ENCODE data around the gene LRP1-AS. TPM values are rescaled to one million over a fixed set of nuclear protein-coding genes. Genes with fewer than 3 reads are reported as not detected.

LRP1-AS gene
- total RNA-seq, 2 experiments from 2014 or later: not detected

GRCh38 chr12:57098546-57098945 is 48.9 kb downstream of the LRP1-AS start:
- TF ChIP-seq CTCF (IDR thresholded peaks at IDR 0.05): no peak
- H3K27ac Mint-ChIP-seq: peak overlapping the region; percentile 79
- DNase-seq: no peak
- H3K27me3 Mint-ChIP-seq: no peaks in the 10 kb centered on the region
- H3K36me3 Mint-ChIP-seq (ENCODE audit: low read depth): peaks cover 60% of the 10 kb centered on the region
- intact Hi-C loops (cut with micrococcal nuclease): no loop called here
- peaks cover 68% of the 10 kb centered on the region for H3K4me1 Mint-ChIP-seq (ENCODE audit: low read depth)
- H3K9me3 Mint-ChIP-seq: no peaks in the 10 kb centered on the region
- ATAC-seq: no peak
- no peak overlapping the region for H3K4me3 Mint-ChIP-seq
- POLR2A ChIA-PET: interaction anchor here (0.9 to 18.7 kb wide), 8 partner anchors 3 to 358 kb away, joined by 3 to 417 read pairs (median 6); partner anchors contain the start of genes LRP1, NAB2, NEMP1 and STAT6
- CTCF ChIA-PET: interaction anchor here (1.1 to 12.4 kb wide), 8 partner anchors 8 to 112 kb away, joined by 3 to 193 read pairs (median 10); partner anchors contain the start of gene STAT6

- ChIA-PET POLR2A (interaction anchor here (2.0 to 18.7 kb wide), 5 partner anchors 2 to 32 kb away, joined by 6 to 417 read pairs (median 155); partner anchors contain the start of genes NAB2, NEMP1 and STAT6), CTCF (interaction anchor here (1.1 to 12.4 kb wide), 5 partner anchors 11 to 116 kb away, joined by 3 to 193 read pairs (median 7); partner anchors contain the start of gene STAT6)
- ATAC-seq (no peak), DNase-seq (no peak)
- H3K4me1 Mint-ChIP-seq (ENCODE audit: low read depth): peaks cover 72% of the 10 kb centered on the region
- H3K27ac Mint-ChIP-seq: peak overlapping the region; percentile 92
- peaks cover 66% of the 10 kb centered on the region for H3K36me3 Mint-ChIP-seq (ENCODE audit: low read depth)
- no peak for TF ChIP-seq CTCF (IDR thresholded peaks at IDR 0.05)
- intact Hi-C loops (cut with micrococcal nuclease): no loop called here
- no peaks in the 10 kb centered on the region for H3K27me3 Mint-ChIP-seq
- H3K9me3 Mint-ChIP-seq: no peaks in the 10 kb centered on the region
- H3K4me3 Mint-ChIP-seq: no peak overlapping the region
These were observed 49.9 kb downstream of the LRP1-AS start for GRCh38 chr12:57097554-57097835.

- no peak for DNase-seq
- no peak for TF ChIP-seq CTCF (IDR thresholded peaks at IDR 0.05)
- no peaks in the 10 kb centered on the region for H3K9me3 Mint-ChIP-seq
- H3K36me3 Mint-ChIP-seq (ENCODE audit: low read depth): peaks cover 66% of the 10 kb centered on the region
- intact Hi-C loops (cut with micrococcal nuclease): no loop called here
- POLR2A ChIA-PET: interaction anchor here (1.0 to 18.7 kb wide), 5 partner anchors 2 to 34 kb away, joined by 4 to 417 read pairs (median 155); partner anchors contain the start of genes NAB2, NEMP1 and STAT6
- no peak for ATAC-seq
- peak overlapping the region; percentile 92 for H3K27ac Mint-ChIP-seq
- H3K4me3 Mint-ChIP-seq: no peak overlapping the region
- no peaks in the 10 kb centered on the region for H3K27me3 Mint-ChIP-seq
- CTCF ChIA-PET: interaction anchor here (1.1 to 12.4 kb wide), 4 partner anchors 11 to 117 kb away, joined by 3 to 193 read pairs (median 85); partner anchors contain the start of gene STAT6
- peaks cover 72% of the 10 kb centered on the region for H3K4me1 Mint-ChIP-seq (ENCODE audit: low read depth)
These were observed 50.5 kb downstream of the LRP1-AS start for GRCh38 chr12:57096748-57097553.

GRCh38 chr12:57096099-57096572 is 51.3 kb downstream of the LRP1-AS start:
- peaks cover 77% of the 10 kb centered on the region for H3K4me1 Mint-ChIP-seq (ENCODE audit: low read depth)
- H3K27ac Mint-ChIP-seq: peak overlapping the region; percentile 92
- H3K27me3 Mint-ChIP-seq: no peaks in the 10 kb centered on the region
- TF ChIP-seq CTCF (IDR thresholded peaks at IDR 0.05): no peak
- H3K36me3 Mint-ChIP-seq (ENCODE audit: low read depth): peaks cover 70% of the 10 kb centered on the region
- CTCF ChIA-PET: interaction anchor here (1.0 to 12.4 kb wide), 4 partner anchors 12 to 118 kb away, joined by 3 to 193 read pairs (median 86); partner anchors contain the start of gene STAT6
- intact Hi-C loops (cut with micrococcal nuclease): no loop called here
- ATAC-seq (no peak), DNase-seq (no peak)
- POLR2A ChIA-PET: interaction anchor here (1.0 to 18.7 kb wide), 7 partner anchors 1 to 94 kb away, joined by 3 to 417 read pairs (median 104); partner anchors contain the start of genes NAB2, NEMP1 and STAT6
- no peak overlapping the region for H3K4me3 Mint-ChIP-seq
- no peaks in the 10 kb centered on the region for H3K9me3 Mint-ChIP-seq
